HepG2 (cell line): ENCODE results near the gene C22orf15. TPM values are rescaled to one million over a fixed set of nuclear protein-coding genes. Genes with fewer than 3 reads are reported as not detected.

Experiments used
- CCAR2 ChIP-seq: fragments of 200-400 bp; formaldehyde crosslinking; optimal IDR thresholded peaks from 2 replicates; pipeline ENCODE3; 2018; ENCODE audit warnings: low read depth, mild to moderate bottlenecking, low read length, moderate library complexity
- CREB1 ChIP-seq, 2 experiments: fragments of 450-650 bp in 1 of 2; IDR thresholded peaks; 2 replicates each; pipeline ENCODE4 v1.6.1; 2016 to 2017; ENCODE audit warnings: control low read depth in 1 of 2, mild to moderate bottlenecking in 1 of 2, missing compliant biosample characterization in 1 of 2, missing genetic modification characterization in 1 of 2
- ISX ChIP-seq: sonication (generic); formaldehyde crosslinking; conservative IDR thresholded peaks from 2 replicates; pipeline ENCODE4 v1.5.0; 2020; ENCODE audit warnings: missing genetic modification reagents
- KDM1A ChIP-seq: IDR thresholded peaks from 2 replicates; pipeline ENCODE4 v1.6.1; 2016; ENCODE audit warnings: missing compliant biosample characterization
- NCOA5 ChIP-seq: sonication (generic); formaldehyde crosslinking; IDR thresholded peaks from 2 replicates; pipeline ENCODE4 v1.4.0; 2020; ENCODE audit warnings: missing genetic modification reagents
- REL ChIP-seq: sonication (generic); formaldehyde crosslinking; conservative IDR thresholded peaks from 2 replicates; pipeline ENCODE4 v1.8.0; 2022; ENCODE audit warnings: mild to moderate bottlenecking, missing genetic modification reagents, moderate library complexity
- REPIN1 ChIP-seq: sonication (generic); formaldehyde crosslinking; IDR thresholded peaks from 2 replicates; pipeline ENCODE4 v1.8.0; 2022; ENCODE audit warnings: missing genetic modification reagents, low read depth, mild to moderate bottlenecking, borderline replicate concordance
- SP2 ChIP-seq: sonication (generic); formaldehyde crosslinking; IDR thresholded peaks from 2 replicates; pipeline ENCODE4 v1.5.1; 2020; ENCODE audit warnings: mild to moderate bottlenecking, missing genetic modification reagents
- TRIM24 ChIP-seq: sonication (generic); formaldehyde crosslinking; IDR thresholded peaks from 2 replicates; pipeline ENCODE4 v1.8.0; 2022; ENCODE audit warnings: mild to moderate bottlenecking, missing genetic modification reagents
- YEATS2 ChIP-seq: sonication (generic); formaldehyde crosslinking; IDR thresholded peaks from 2 replicates; pipeline ENCODE4 v1.4.0; 2020; ENCODE audit warnings: missing genetic modification reagents, borderline replicate concordance
- ZBTB3 ChIP-seq: sonication (generic); formaldehyde crosslinking; IDR thresholded peaks from 2 replicates; pipeline ENCODE4 v1.4.0; 2020; ENCODE audit warnings: low read depth, mild to moderate bottlenecking, moderate library complexity, missing genetic modification reagents, borderline replicate concordance
- ZFP1 ChIP-seq: IDR thresholded peaks from 2 replicates; pipeline ENCODE4 v1.6.1; 2016
- ZFX ChIP-seq: sonication (generic); formaldehyde crosslinking; IDR thresholded peaks from 2 replicates; pipeline ENCODE4 v1.4.0; 2020; ENCODE audit warnings: mild to moderate bottlenecking, low read depth, missing genetic modification reagents, moderate library complexity
- ZNF205 ChIP-seq: IDR thresholded peaks from 2 replicates; pipeline ENCODE4 v1.6.1; 2018; ENCODE audit warnings: missing biosample characterization, missing genetic modification reagents
- ZNF354B ChIP-seq: sonication (generic); formaldehyde crosslinking; IDR thresholded peaks from 2 replicates; pipeline ENCODE4 v1.8.0; 2022; ENCODE audit warnings: mild to moderate bottlenecking, missing genetic modification reagents
- ZNF569 ChIP-seq: sonication (generic); formaldehyde crosslinking; IDR thresholded peaks from 2 replicates; pipeline ENCODE4 v1.5.0; 2020; ENCODE audit warnings: mild to moderate bottlenecking, missing genetic modification reagents, moderate library complexity, borderline replicate concordance
- ZNF879 ChIP-seq: sonication (generic); formaldehyde crosslinking; IDR thresholded peaks from 2 replicates; pipeline ENCODE4 v1.8.1; 2023; ENCODE audit warnings: missing genetic modification reagents
- polyA plus RNA-seq, 8 experiments: library from polyadenylated mRNA; depleted of rRNA in 3 of 8; stranded (reverse) in 7 of 8; unstranded in 1 of 8; fragments of >200 nt; fragmentation: Illumina TruSeq in 4 of 8; extraction: Trizol in 4 of 8; gene quantifications; 2 replicates each; pipeline versions ENCODE4 v1.2.1 to v1.2.3, GENCODE V29; 2011 to 2016; ENCODE audit warnings: low read depth in 4 of 8, missing spikeins in 1 of 8, mixed read lengths in 1 of 8; ENCODE audit not compliant: insufficient read depth in 1 of 8
- total RNA-seq, 5 experiments: library from RNA; depleted of rRNA; stranded (reverse); fragments of >200 nt; fragmentation: Illumina TruSeq; extraction: Trizol; gene quantifications; 2 replicates each; pipeline ENCODE4 v1.2.3, GENCODE V29; 2016; ENCODE audit warnings: low read depth in 1 of 5
- TF ChIP-seq, protein P1 (sequence below): sonication (generic); formaldehyde crosslinking; IDR thresholded peaks from 2 replicates; pipeline ENCODE4 v1.5.0; 2020; ENCODE audit warnings: mild to moderate bottlenecking, missing genetic modification reagents
- TF ChIP-seq, protein P2 (sequence below): IDR thresholded peaks from 2 replicates; pipeline ENCODE4 v1.6.1; 2016; ENCODE audit warnings: low read depth
- TF ChIP-seq, protein P3 (sequence below): sonication (generic); formaldehyde crosslinking; IDR thresholded peaks from 2 replicates; pipeline ENCODE4 v1.8.1; 2023; ENCODE audit warnings: mild to moderate bottlenecking, missing genetic modification reagents
- TF ChIP-seq, protein P4 (sequence below): IDR thresholded peaks from 2 replicates; pipeline ENCODE4 v1.6.1; 2012; ENCODE audit warnings: low read length, improper control_type of control experiment

C22orf15 gene
- total and polyA plus RNA-seq, 2 of the 13 experiments (the other 11 are each of a cell fraction or from before 2014, with no cell fraction given): not detected

DNA sequence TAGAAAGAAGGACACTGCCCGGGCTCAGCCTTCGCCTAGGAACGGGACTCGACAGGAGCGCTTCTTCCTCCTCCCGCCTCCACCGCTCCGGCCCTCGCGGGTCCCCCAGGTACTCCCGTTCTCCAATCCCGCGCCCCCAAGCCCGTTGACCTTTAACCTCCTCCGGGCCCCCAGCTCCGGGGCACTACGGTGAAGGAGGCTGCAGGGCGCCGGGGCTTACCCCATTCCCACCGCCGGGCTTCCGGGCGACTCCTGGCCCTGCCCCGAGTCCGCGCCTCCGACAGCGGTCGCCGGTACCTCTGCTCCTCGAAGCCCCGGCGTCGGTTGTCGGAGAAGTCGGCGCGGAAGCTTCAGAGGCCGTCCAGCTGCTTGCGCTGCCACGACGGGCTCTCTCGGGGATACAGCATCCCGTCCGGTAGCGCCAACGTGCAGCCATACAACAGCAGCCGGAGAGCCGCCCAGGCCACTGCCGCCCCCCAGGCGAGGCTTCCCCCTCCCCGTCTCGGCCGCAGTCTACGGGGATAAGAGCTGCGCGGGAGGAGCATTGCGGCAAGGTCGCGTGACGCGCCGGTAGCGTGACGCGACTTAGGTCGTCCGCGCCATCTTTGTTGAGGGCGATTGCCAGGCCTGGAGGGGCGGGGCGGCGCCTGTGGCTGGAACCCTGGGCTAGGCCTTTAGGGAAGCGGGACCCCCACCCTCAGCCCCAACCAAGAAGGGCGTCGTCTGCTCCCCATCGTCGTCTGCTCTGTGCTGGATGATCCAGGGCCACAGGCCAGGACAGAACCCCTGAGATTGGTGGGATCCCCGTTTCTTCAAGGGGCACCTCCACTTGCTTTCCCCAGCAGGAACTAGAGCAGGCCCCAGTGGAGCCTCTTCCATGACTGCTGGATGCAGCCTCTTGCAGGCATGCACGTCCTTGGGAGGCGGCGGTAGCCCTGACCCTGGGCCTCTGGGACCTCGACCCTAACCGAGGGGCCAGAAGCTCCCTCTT lies 45.7 kb upstream of the C22orf15 start (continued):
- TF ChIP-seq ZFP1 (CRISPR knock-in tag) (no peak), YEATS2 (CRISPR knock-in tag) (peak; percentile 89), CCAR2 (no peak), CREB1 (IDR thresholded peaks at IDR 0.05) (peak; percentile 96), CREB1 (CRISPR knock-in tag; IDR thresholded peaks at IDR 0.05) (peak; percentile 98), SP2 (CRISPR knock-in tag) (peak; percentile 46; the same call in 1 of the 2 replicates), ISX (CRISPR knock-in tag) (no peak), ZNF569 (CRISPR knock-in tag) (no peak), TRIM24 (no peak), ZNF879 (CRISPR knock-in tag) (no peak), ZFX (peak; percentile 98), ZBTB3 (no peak), NCOA5 (no peak), REPIN1 (peak; percentile 89), REL (CRISPR knock-in tag) (0 out of 2 replicates have a peak, but pooled peaks have one; percentile 41), KDM1A (CRISPR knock-in tag) (no peak), ZNF205 (CRISPR knock-in tag) (no peak; the same call in none of the 2 replicates), ZNF354B (CRISPR knock-in tag) (no peak)
- TF ChIP-seq, protein P1, sequence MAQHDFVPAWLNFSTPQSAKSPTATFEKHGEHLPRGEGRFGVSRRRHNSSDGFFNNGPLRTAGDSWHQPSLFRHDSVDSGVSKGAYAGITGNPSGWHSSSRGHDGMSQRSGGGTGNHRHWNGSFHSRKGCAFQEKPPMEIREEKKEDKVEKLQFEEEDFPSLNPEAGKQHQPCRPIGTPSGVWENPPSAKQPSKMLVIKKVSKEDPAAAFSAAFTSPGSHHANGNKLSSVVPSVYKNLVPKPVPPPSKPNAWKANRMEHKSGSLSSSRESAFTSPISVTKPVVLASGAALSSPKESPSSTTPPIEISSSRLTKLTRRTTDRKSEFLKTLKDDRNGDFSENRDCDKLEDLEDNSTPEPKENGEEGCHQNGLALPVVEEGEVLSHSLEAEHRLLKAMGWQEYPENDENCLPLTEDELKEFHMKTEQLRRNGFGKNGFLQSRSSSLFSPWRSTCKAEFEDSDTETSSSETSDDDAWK: no peak
- TF ChIP-seq, protein P2, sequence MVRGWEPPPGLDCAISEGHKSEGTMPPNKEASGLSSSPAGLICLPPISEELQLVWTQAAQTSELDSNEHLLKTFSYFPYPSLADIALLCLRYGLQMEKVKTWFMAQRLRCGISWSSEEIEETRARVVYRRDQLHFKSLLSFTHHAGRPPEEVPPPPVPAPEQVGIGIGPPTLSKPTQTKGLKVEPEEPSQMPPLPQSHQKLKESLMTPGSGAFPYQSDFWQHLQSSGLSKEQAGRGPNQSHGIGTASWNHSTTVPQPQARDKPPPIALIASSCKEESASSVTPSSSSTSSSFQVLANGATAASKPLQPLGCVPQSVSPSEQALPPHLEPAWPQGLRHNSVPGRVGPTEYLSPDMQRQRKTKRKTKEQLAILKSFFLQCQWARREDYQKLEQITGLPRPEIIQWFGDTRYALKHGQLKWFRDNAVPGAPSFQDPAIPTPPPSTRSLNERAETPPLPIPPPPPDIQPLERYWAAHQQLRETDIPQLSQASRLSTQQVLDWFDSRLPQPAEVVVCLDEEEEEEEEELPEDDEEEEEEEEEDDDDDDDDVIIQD (CRISPR knock-in tag): no peak
- TF ChIP-seq, protein P3, sequence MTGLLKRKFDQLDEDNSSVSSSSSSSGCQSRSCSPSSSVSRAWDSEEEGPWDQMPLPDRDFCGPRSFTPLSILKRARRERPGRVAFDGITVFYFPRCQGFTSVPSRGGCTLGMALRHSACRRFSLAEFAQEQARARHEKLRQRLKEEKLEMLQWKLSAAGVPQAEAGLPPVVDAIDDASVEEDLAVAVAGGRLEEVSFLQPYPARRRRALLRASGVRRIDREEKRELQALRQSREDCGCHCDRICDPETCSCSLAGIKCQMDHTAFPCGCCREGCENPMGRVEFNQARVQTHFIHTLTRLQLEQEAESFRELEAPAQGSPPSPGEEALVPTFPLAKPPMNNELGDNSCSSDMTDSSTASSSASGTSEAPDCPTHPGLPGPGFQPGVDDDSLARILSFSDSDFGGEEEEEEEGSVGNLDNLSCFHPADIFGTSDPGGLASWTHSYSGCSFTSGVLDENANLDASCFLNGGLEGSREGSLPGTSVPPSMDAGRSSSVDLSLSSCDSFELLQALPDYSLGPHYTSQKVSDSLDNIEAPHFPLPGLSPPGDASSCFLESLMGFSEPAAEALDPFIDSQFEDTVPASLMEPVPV (CRISPR knock-in tag): peak; percentile 90; the same call in 1 of the 2 replicates
- TF ChIP-seq, protein P4, sequence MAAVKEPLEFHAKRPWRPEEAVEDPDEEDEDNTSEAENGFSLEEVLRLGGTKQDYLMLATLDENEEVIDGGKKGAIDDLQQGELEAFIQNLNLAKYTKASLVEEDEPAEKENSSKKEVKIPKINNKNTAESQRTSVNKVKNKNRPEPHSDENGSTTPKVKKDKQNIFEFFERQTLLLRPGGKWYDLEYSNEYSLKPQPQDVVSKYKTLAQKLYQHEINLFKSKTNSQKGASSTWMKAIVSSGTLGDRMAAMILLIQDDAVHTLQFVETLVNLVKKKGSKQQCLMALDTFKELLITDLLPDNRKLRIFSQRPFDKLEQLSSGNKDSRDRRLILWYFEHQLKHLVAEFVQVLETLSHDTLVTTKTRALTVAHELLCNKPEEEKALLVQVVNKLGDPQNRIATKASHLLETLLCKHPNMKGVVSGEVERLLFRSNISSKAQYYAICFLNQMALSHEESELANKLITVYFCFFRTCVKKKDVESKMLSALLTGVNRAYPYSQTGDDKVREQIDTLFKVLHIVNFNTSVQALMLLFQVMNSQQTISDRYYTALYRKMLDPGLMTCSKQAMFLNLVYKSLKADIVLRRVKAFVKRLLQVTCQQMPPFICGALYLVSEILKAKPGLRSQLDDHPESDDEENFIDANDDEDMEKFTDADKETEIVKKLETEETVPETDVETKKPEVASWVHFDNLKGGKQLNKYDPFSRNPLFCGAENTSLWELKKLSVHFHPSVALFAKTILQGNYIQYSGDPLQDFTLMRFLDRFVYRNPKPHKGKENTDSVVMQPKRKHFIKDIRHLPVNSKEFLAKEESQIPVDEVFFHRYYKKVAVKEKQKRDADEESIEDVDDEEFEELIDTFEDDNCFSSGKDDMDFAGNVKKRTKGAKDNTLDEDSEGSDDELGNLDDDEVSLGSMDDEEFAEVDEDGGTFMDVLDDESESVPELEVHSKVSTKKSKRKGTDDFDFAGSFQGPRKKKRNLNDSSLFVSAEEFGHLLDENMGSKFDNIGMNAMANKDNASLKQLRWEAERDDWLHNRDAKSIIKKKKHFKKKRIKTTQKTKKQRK: no peak
